ENCODE measurements around the gene ADGRL4. TPM values are rescaled to one million over a fixed set of nuclear protein-coding genes. Genes with fewer than 3 reads are reported as not detected.

Gene ADGRL4
- total and polyA plus RNA-seq, 2 donors (not counting 3 experiments of a cell fraction or from before 2014, with no cell fraction given), result 140 to 143 TPM

DNA sequence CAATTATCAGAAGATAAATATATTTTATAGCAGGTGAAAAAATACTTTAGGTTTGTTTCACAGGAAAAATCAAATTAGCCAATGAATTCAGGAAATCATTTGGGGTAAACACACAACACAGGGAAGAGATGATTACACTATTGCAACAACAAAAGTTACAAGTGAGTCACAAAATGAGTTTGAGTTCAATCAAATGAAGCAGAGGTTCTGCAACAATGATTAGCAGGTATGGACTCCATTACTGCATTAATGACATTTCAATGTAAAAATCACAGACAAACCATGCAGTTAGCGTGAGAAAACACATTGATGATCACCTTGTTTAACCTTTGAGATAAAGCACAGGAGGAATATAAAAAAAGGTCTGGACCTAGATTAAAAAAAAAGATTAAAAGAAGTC lies 9.7 kb downstream of the ADGRL4 start:
- dilution Hi-C loops (cut with MboI; ENCODE audit: extremely low pct_ligation_motif_present, low sequenced_read_pairs), result no loop called here
- CTCF ChIA-PET, result interaction anchor here (1.2 kb wide), 1 partner anchor 357 kb away, joined by 3 read pairs; no protein-coding TSS in a partner anchor

More for the DNA sequence above, 9.7 kb downstream of the ADGRL4 start:
- Histone ChIP-seq H3K9me1 (replicated peaks; ENCODE audit: control insufficient read depth, extremely low read depth, insufficient read depth, low read length) (no peaks in the 10 kb centered on the region), H4K20me1 (replicated peaks; ENCODE audit: control insufficient read depth, extremely low read depth, insufficient read depth, low read length) (peaks cover 3% of the 10 kb centered on the region), H3K79me2 (ENCODE audit: control insufficient read depth, insufficient read depth, low read length) (peaks cover 87% of the 10 kb centered on the region), H3K36me3 (ENCODE audit: control insufficient read depth in 2 of 2, extremely low read depth in 1 of 2, insufficient read depth in 2 of 2, low read length in 2 of 2) (peaks cover 0 to 22% of the 10 kb centered on the region in 2 experiments), H2AFZ (ENCODE audit: low read depth, low read length) (no peak overlapping the region), H3K27ac (ENCODE audit: insufficient read depth, low read depth, low read length) (no peak overlapping the region), H3K27me3 (ENCODE audit: control insufficient read depth in 2 of 2, insufficient read depth in 2 of 2, low read length in 2 of 2) (no peaks in the 10 kb centered on the region), H3K9ac (replicated peaks; ENCODE audit: extremely low read depth, insufficient read depth, low read length) (no peak overlapping the region), H3K4me3 (replicated peaks in 1 of 3; ENCODE audit: insufficient read depth in 1 of 3, low read depth in 1 of 3, low read length in 3 of 3) (no peak overlapping the region), H3K9me3 (replicated peaks; ENCODE audit: control insufficient read depth, insufficient read depth, low read length) (no peaks in the 10 kb centered on the region), H3K4me1 (ENCODE audit: control insufficient read depth, extremely low read depth, insufficient read depth, low read length) (peaks cover 8% of the 10 kb centered on the region), H3K4me2 (ENCODE audit: insufficient read depth, low read length) (no peak overlapping the region)
- no TSS peak for BruUV-seq (replicated peaks)
- intact Hi-C loops (cut with micrococcal nuclease), result no loop called here
- no peak for DNase-seq (ENCODE audit: low read depth, low spot score)
- TF ChIP-seq MYC (IDR thresholded peaks at IDR 0.05; ENCODE audit: low read depth, low read length), result no peak
- TF ChIP-seq POLR2A (IDR thresholded peaks at IDR 0.05; ENCODE audit: low read depth, low read length), result no peak
- TF ChIP-seq FOS (IDR thresholded peaks at IDR 0.05; ENCODE audit: borderline replicate concordance, insufficient read depth, low read length), result no peak
- TF ChIP-seq POLR2AphosphoS5 (IDR thresholded peaks at IDR 0.05; ENCODE audit: insufficient read depth, low read depth, low read length), result no peak
- no peak for TF ChIP-seq GATA2 (IDR thresholded peaks at IDR 0.05; ENCODE audit: insufficient read depth, insufficient read length, low read depth, low read length)
- TF ChIP-seq, protein P1, sequence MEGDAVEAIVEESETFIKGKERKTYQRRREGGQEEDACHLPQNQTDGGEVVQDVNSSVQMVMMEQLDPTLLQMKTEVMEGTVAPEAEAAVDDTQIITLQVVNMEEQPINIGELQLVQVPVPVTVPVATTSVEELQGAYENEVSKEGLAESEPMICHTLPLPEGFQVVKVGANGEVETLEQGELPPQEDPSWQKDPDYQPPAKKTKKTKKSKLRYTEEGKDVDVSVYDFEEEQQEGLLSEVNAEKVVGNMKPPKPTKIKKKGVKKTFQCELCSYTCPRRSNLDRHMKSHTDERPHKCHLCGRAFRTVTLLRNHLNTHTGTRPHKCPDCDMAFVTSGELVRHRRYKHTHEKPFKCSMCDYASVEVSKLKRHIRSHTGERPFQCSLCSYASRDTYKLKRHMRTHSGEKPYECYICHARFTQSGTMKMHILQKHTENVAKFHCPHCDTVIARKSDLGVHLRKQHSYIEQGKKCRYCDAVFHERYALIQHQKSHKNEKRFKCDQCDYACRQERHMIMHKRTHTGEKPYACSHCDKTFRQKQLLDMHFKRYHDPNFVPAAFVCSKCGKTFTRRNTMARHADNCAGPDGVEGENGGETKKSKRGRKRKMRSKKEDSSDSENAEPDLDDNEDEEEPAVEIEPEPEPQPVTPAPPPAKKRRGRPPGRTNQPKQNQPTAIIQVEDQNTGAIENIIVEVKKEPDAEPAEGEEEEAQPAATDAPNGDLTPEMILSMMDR (IDR thresholded peaks at IDR 0.05; ENCODE audit: extremely low read depth in 1 of 2, insufficient read depth in 1 of 2, low read depth in 1 of 2, low read length in 2 of 2), result no peak
- TF ChIP-seq, protein P2, sequence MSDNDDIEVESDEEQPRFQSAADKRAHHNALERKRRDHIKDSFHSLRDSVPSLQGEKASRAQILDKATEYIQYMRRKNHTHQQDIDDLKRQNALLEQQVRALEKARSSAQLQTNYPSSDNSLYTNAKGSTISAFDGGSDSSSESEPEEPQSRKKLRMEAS (IDR thresholded peaks at IDR 0.05; ENCODE audit: insufficient read depth, insufficient read length), result no peak
- TF ChIP-seq JUN (IDR thresholded peaks at IDR 0.05; ENCODE audit: borderline replicate concordance, insufficient read depth, insufficient read length, low read depth), result no peak
- no peak for TF ChIP-seq EZH2 (IDR thresholded peaks at IDR 0.05; ENCODE audit: borderline replicate concordance, low read depth, low read length, severe bottlenecking)
- POLR2A ChIA-PET, result no interaction called here
- FAIRE-seq, result no peak
